HG02642 (cell line): ENCODE measurements around the gene FGFR3.

Experiments
- ATAC-seq: cut with Tn5 transposase; IDR thresholded peaks from one replicate; pipeline ENCODE4 v1.9.1; 2021; ENCODE audit warnings: mild to moderate bottlenecking; ENCODE audit not compliant: unreplicated experiment, poor library complexity

FGFR3 gene

GRCh38 chr4:1768367-1769034, 24.6 kb upstream of the FGFR3 start:
- no peak for ATAC-seq

GRCh38 chr4:1769692-1770091, 23.4 kb upstream of the FGFR3 start:
- no peak for ATAC-seq

GRCh38 chr4:1770245-1770644, 22.8 kb upstream of the FGFR3 start:
- no peak for ATAC-seq

GRCh38 chr4:1770791-1771231, 22.3 kb upstream of the FGFR3 start:
- ATAC-seq: no peak

- ATAC-seq: no peak
Measured at GRCh38 chr4:1771555-1772305, 21.4 kb upstream of the FGFR3 start.

GRCh38 chr4:1772853-1773538, 20.1 kb upstream of the FGFR3 start:
- ATAC-seq: no peak

- no peak for ATAC-seq
Measured at GRCh38 chr4:1773754-1774153, 19.3 kb upstream of the FGFR3 start.

GRCh38 chr4:1775731-1776500, 17.2 kb upstream of the FGFR3 start:
- ATAC-seq: no peak

- no peak for ATAC-seq
Measured at GRCh38 chr4:1776521-1777161, 16.5 kb upstream of the FGFR3 start.

- no peak for ATAC-seq
Measured at GRCh38 chr4:1777822-1778641, 15.1 kb upstream of the FGFR3 start.

GRCh38 chr4:1778642-1779392, 14.3 kb upstream of the FGFR3 start:
- no peak for ATAC-seq

- ATAC-seq: no peak
Measured at GRCh38 chr4:1779588-1780382, 13.3 kb upstream of the FGFR3 start.

GRCh38 chr4:1780435-1780834, 12.7 kb upstream of the FGFR3 start:
- no peak for ATAC-seq

GRCh38 chr4:1783015-1783414, 10.1 kb upstream of the FGFR3 start:
- no peak for ATAC-seq

- ATAC-seq: no peak
Measured at GRCh38 chr4:1783970-1784369, 9.1 kb upstream of the FGFR3 start.

GRCh38 chr4:1784395-1784788, 8.7 kb upstream of the FGFR3 start:
- no peak for ATAC-seq

- ATAC-seq: no peak
Measured at GRCh38 chr4:1784789-1785591, 8.1 kb upstream of the FGFR3 start.
